ENCODE measurements around the gene VIL1. TPM values are rescaled to one million over a fixed set of nuclear protein-coding genes. Genes with fewer than 3 reads are reported as not detected.
A peak's percentile ranks its signal among the peaks of the same experiment; 100 is the strongest.

The VIL1 gene
- total RNA-seq, 1 experiment from 2014 or later, result 4.2 TPM

DNA sequence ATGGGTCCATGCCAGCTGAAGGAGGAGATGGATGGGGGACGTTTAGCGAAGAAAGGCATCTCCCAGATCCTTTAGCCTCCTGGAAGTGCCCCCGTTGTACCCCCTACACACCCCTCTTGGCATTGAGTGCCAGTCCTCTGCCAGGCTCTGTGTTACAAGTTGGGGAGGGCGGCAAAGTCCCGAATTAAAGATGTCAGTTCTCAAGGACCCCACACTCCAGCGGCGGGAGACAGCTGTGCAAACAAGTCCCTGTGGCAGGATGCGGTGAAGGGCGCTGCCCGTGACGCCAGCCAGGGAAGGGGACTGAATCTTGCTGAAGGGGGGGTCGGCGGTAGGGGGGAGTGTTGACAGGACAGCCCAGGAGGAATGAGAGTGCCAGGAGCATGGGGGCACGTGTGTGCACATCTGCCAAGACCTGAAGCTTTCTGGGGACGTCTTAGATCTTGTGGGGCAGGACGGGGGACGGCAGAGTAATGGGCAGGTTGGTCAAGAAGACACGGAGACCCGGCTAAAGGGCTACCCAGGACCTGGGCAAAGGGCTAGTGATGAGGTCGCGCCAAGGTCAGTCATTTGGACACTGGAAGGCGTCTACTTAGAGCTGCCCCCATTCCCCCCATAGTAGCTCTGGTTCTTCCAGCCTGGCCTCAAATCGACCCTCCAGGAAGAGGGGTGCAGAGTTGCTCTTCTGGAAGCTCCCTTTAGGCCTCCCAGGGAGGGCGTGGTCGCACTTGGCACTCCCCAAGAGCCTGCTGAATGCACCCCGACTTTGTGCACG lies 22.0 kb upstream of the VIL1 start:
- no peak overlapping the region for H3K56ac ChIP-seq (ENCODE audit: insufficient read length, low read depth, low read length)
- TF ChIP-seq, protein P1, sequence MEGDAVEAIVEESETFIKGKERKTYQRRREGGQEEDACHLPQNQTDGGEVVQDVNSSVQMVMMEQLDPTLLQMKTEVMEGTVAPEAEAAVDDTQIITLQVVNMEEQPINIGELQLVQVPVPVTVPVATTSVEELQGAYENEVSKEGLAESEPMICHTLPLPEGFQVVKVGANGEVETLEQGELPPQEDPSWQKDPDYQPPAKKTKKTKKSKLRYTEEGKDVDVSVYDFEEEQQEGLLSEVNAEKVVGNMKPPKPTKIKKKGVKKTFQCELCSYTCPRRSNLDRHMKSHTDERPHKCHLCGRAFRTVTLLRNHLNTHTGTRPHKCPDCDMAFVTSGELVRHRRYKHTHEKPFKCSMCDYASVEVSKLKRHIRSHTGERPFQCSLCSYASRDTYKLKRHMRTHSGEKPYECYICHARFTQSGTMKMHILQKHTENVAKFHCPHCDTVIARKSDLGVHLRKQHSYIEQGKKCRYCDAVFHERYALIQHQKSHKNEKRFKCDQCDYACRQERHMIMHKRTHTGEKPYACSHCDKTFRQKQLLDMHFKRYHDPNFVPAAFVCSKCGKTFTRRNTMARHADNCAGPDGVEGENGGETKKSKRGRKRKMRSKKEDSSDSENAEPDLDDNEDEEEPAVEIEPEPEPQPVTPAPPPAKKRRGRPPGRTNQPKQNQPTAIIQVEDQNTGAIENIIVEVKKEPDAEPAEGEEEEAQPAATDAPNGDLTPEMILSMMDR (conservative IDR thresholded peaks at IDR 0.05), result no peak

More for the DNA sequence above, 22.0 kb upstream of the VIL1 start:
- no peak overlapping the region for H3T11ph ChIP-seq (ENCODE audit: low read length)
- no peak overlapping the region; the same call in 1 of the 2 replicates for H3K14ac ChIP-seq (ENCODE audit: insufficient read depth, low read length)
- H3K4me1 ChIP-seq (ENCODE audit: insufficient read depth, low read length), result no peaks in the 10 kb centered on the region; the same call in 1 of the 2 replicates
- Mint-ChIP-seq H3K4me3 (peak overlapping the region; percentile 83 to 89), H3K4me1 (peaks cover 26 to 45% of the 10 kb centered on the region in 2 experiments), H3K9me3 (no peaks in the 10 kb centered on the region; a peak in 1 of 5 replicates), H3K36me3 (ENCODE audit: insufficient read depth in 1 of 3, low read depth in 3 of 3) (no peaks in the 10 kb centered on the region), H3K27ac (peak overlapping the region in 1 of 3 experiments; percentile 65; a peak in 1 of 7 replicates), H3K27me3 (ENCODE audit: low read depth) (peaks cover 45% of the 10 kb centered on the region)
- H3K23me2 ChIP-seq (ENCODE audit: insufficient read length, low read depth, low read length, poor library complexity, severe bottlenecking), result peaks cover 34% of the 10 kb centered on the region
- H3K18ac ChIP-seq (ENCODE audit: insufficient read length, low read depth, low read length), result no peak overlapping the region
- no peak overlapping the region for H2BK5ac ChIP-seq (ENCODE audit: insufficient read length, low read length)
- H3K27me3 ChIP-seq (ENCODE audit: insufficient read depth, low read length), result peaks cover 20% of the 10 kb centered on the region
- H2BK20ac ChIP-seq (ENCODE audit: low read depth, low read length, poor library complexity, severe bottlenecking), result no peak overlapping the region
- no peak overlapping the region for H3K23ac ChIP-seq (ENCODE audit: insufficient read length, low read depth, low read length)
- H4K8ac ChIP-seq (replicated peaks; ENCODE audit: insufficient read length, low read depth, low read length), result no peak overlapping the region
- H3K9me3 ChIP-seq (ENCODE audit: control insufficient read depth, low read depth, low read length), result no peaks in the 10 kb centered on the region
- H2BK120ac ChIP-seq (ENCODE audit: low read depth, low read length, poor library complexity, severe bottlenecking), result no peak overlapping the region
- H3K4ac ChIP-seq (ENCODE audit: low read depth, low read length), result no peak overlapping the region
- no peak overlapping the region for H3K27ac ChIP-seq (ENCODE audit: insufficient read length, low read depth, low read length)
- DNase-seq, result peak; percentile 55
- H2BK12ac ChIP-seq (ENCODE audit: insufficient read length, low read depth, low read length), result no peak overlapping the region
- H2AFZ ChIP-seq (ENCODE audit: low read length), result no peak overlapping the region
- H4K5ac ChIP-seq (ENCODE audit: insufficient read length, low read depth, low read length), result no peak overlapping the region
- H3K4me2 ChIP-seq (ENCODE audit: insufficient read depth, insufficient read length, low read length), result peak overlapping the region; percentile 93
- H2AK5ac ChIP-seq (ENCODE audit: insufficient read length, low read length), result no peak overlapping the region
- H3K79me2 ChIP-seq (ENCODE audit: insufficient read depth, low read length), result no peaks in the 10 kb centered on the region
- H3K79me1 ChIP-seq (ENCODE audit: insufficient read depth, low read depth, low read length, poor library complexity, severe bottlenecking), result no peaks in the 10 kb centered on the region
- WGBS (ENCODE audit: extremely low coverage, insufficient read length, low lambda C conversion rate), result no CpG with 5 or more reads among the region's 27 CpGs
- no peak overlapping the region for H4K91ac ChIP-seq (ENCODE audit: insufficient read length, low read depth, low read length)
- H4K20me1 ChIP-seq (ENCODE audit: control insufficient read depth, insufficient read depth, insufficient read length), result no peaks in the 10 kb centered on the region
- H2BK15ac ChIP-seq (ENCODE audit: low read depth, low read length), result no peak overlapping the region
- H3K9ac ChIP-seq (ENCODE audit: extremely low read depth, insufficient read length, low read length), result no peak overlapping the region

Data from H9 (cell line).